Measurements from ENCODE around the gene ACTA2.
"Not testable (repeated sequence)": the region's sequence is repeated elsewhere in the genome, so short reads cannot be mapped to it uniquely, and the experiment has no call there.

Gene ACTA2

DNA sequence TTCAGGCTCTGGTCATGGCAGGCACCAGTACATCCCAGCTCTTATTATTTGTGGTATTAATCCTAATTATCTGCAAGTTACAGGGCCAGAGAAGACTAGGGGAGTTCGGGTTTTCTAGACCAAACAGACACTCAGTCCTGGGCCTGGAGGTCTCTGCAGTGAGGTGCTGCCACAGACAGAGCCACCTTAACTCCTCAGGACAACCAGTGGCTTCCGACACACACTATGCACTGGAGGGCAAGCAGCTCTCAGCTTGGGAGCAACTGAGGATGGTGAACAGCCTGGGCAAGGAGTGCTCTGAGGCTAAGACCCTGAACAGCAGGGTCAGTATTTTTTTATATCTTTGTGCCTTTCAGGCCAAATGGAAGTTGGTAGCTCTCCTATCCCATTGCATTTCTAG, 19.0 kb downstream of the ACTA2 start:
- TF ChIP-seq SP1 (IDR thresholded peaks at IDR 0.05) (no peak), L3MBTL2 (conservative IDR thresholded peaks at IDR 0.05) (no peak), HDGF (IDR thresholded peaks at IDR 0.05; ENCODE audit: borderline replicate concordance) (no peak), CTBP1 (IDR thresholded peaks at IDR 0.05; ENCODE audit: borderline replicate concordance) (no peak), BHLHE40 (IDR thresholded peaks at IDR 0.05; ENCODE audit: borderline replicate concordance) (no peak), ARNT (IDR thresholded peaks at IDR 0.05) (no peak), NFRKB (IDR thresholded peaks at IDR 0.05) (no peak), FOXA1 (IDR thresholded peaks at IDR 0.05) (no peak), FOXM1 (IDR thresholded peaks at IDR 0.05; ENCODE audit: borderline replicate concordance) (no peak)
- TF ChIP-seq, protein P1, sequence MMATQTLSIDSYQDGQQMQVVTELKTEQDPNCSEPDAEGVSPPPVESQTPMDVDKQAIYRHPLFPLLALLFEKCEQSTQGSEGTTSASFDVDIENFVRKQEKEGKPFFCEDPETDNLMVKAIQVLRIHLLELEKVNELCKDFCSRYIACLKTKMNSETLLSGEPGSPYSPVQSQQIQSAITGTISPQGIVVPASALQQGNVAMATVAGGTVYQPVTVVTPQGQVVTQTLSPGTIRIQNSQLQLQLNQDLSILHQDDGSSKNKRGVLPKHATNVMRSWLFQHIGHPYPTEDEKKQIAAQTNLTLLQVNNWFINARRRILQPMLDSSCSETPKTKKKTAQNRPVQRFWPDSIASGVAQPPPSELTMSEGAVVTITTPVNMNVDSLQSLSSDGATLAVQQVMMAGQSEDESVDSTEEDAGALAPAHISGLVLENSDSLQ (IDR thresholded peaks at IDR 0.05) = no peak
- no peak for DNase-seq (ENCODE audit: extremely low spot score)
- ChIA-PET CTCF (interaction anchor here (0.9 to 4.9 kb wide), 12 partner anchors 9 to 299 kb away, joined by 3 to 112 read pairs (median 6); partner anchors contain the start of gene FAS), POLR2A (interaction anchor here (1.2 to 1.7 kb wide), 2 partner anchors 97 to 98 kb away, joined by 4 to 9 read pairs; no protein-coding TSS in a partner anchor)

GRCh38 chr10:88932539-88933256, 19.9 kb downstream of the ACTA2 start:
- POLR2A ChIA-PET = interaction anchor here (1.2 to 1.7 kb wide), 2 partner anchors 88 to 97 kb away, joined by 4 to 9 read pairs; no protein-coding TSS in a partner anchor
- no peak for TF ChIP-seq SP1 (IDR thresholded peaks at IDR 0.05)
- TF ChIP-seq FOXA1 (IDR thresholded peaks at IDR 0.05) = no peak
- TF ChIP-seq ARNT (IDR thresholded peaks at IDR 0.05) = no peak
- no peak for TF ChIP-seq LEF1 (IDR thresholded peaks at IDR 0.05; ENCODE audit: borderline replicate concordance)
- TF ChIP-seq, protein P1 (IDR thresholded peaks at IDR 0.05) = no peak
- TF ChIP-seq HDGF (IDR thresholded peaks at IDR 0.05; ENCODE audit: borderline replicate concordance) = no peak
- TF ChIP-seq NFRKB (IDR thresholded peaks at IDR 0.05) = no peak
- no peak for TF ChIP-seq CTBP1 (IDR thresholded peaks at IDR 0.05; ENCODE audit: borderline replicate concordance)
- TF ChIP-seq FOXK2 (IDR thresholded peaks at IDR 0.05) = no peak
- no peak for TF ChIP-seq ELF4 (IDR thresholded peaks at IDR 0.05)
- TF ChIP-seq SUZ12 (IDR thresholded peaks at IDR 0.05) = no peak
- no peak for TF ChIP-seq ZNF384 (IDR thresholded peaks at IDR 0.05)
- no peak for TF ChIP-seq TARDBP (IDR thresholded peaks at IDR 0.05)
- TF ChIP-seq BHLHE40 (IDR thresholded peaks at IDR 0.05; ENCODE audit: borderline replicate concordance) = no peak
- TF ChIP-seq FOXM1 (IDR thresholded peaks at IDR 0.05; ENCODE audit: borderline replicate concordance) = no peak
- peak; percentile 71 for DNase-seq (ENCODE audit: extremely low spot score)
- CTCF ChIA-PET = interaction anchor here (0.6 to 4.9 kb wide), 19 partner anchors 9 to 368 kb away, joined by 3 to 112 read pairs (median 4); partner anchors contain the start of genes CH25H and FAS

GRCh38 chr10:88932029-88932428, 20.5 kb downstream of the ACTA2 start:
- ChIA-PET CTCF (interaction anchor here (0.6 to 4.9 kb wide), 14 partner anchors 8 to 367 kb away, joined by 3 to 112 read pairs (median 4); partner anchors contain the start of genes CH25H and FAS), POLR2A (interaction anchor here (1.2 to 1.7 kb wide), 2 partner anchors 87 to 96 kb away, joined by 4 to 9 read pairs; no protein-coding TSS in a partner anchor)
- DNase-seq (ENCODE audit: extremely low spot score) = not testable (repeated sequence)

DNA sequence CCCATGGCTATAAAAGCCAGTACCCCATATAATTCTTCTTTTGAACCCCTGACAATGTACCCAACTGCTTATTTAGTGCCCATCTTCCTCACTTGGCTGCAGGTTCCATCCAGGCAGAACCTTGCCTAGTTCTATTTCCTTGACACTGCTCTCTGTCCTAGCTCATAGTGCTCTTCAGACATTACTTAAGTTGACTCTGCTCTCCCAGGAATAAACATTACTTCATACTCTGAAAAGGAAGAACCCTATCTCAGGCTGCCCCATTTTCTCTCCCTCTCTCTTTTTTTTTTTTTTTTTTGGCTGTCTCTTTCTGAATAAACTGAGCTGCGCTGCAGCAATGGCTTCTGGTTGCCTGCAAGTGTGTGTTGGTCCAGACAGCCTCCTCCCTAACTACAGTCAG, 21.0 kb downstream of the ACTA2 start:
- no peak for TF ChIP-seq SUZ12 (IDR thresholded peaks at IDR 0.05)
- TF ChIP-seq FOXM1 (IDR thresholded peaks at IDR 0.05; ENCODE audit: borderline replicate concordance) = no peak
- ChIA-PET CTCF (interaction anchor here (0.7 to 4.9 kb wide), 5 partner anchors 96 to 367 kb away, joined by 3 to 112 read pairs (median 8); no protein-coding TSS in a partner anchor), POLR2A (interaction anchor here (0.8 to 1.2 kb wide), 2 partner anchors 52 to 87 kb away, joined by 3 to 4 read pairs; no protein-coding TSS in a partner anchor)
- DNase-seq (ENCODE audit: extremely low spot score) = no peak

DNA sequence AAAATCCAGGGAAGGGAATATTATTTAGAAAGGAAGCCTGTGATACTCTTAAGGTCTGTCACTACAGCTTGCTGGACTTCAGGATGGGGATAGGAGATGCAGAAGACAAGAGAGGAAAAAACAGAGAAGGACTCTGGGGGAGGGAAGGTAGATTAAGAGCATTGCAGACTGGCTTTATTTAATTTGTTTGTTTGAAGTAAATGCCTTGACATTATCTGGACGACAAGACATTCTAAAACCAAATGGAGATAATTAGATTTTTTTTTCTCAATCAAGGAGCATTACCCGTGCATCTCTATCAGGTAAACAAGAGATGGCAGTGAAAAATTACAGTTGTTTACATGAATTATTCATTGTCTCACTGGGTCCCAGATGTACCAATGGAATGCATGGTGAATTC, 24.3 kb downstream of the ACTA2 start:
- ChIA-PET POLR2A (no interaction called here), CTCF (interaction anchor here (0.6 to 0.7 kb wide), 3 partner anchors 21 to 68 kb away, joined by 3 read pairs; no protein-coding TSS in a partner anchor)
- no peak for TF ChIP-seq SUZ12 (IDR thresholded peaks at IDR 0.05)
- DNase-seq (ENCODE audit: extremely low spot score) = no peak

DNA sequence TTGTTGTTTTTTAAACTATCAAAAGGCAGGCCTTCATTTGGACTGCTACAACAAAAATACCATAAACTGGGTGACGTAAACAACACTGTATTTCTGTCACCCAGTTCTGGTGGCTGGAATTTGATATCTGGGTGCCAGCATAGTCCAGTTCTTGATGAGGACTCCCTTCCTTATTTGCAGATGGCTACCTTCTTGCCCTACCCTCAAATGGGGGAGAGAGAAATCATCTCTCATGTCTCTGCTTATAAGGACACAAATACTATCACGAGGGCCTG, 25.2 kb downstream of the ACTA2 start:
- POLR2A ChIA-PET = no interaction called here
- DNase-seq (ENCODE audit: extremely low spot score) = no peak
- CTCF ChIA-PET = no interaction called here
- TF ChIP-seq ZNF384 (IDR thresholded peaks at IDR 0.05) = no peak
- no peak for TF ChIP-seq BHLHE40 (IDR thresholded peaks at IDR 0.05; ENCODE audit: borderline replicate concordance)
- no peak for TF ChIP-seq ARNT (IDR thresholded peaks at IDR 0.05)
- TF ChIP-seq TARDBP (IDR thresholded peaks at IDR 0.05) = no peak
- no peak for TF ChIP-seq HDGF (IDR thresholded peaks at IDR 0.05; ENCODE audit: borderline replicate concordance)
- TF ChIP-seq FOXK2 (IDR thresholded peaks at IDR 0.05) = no peak
- TF ChIP-seq FOXM1 (IDR thresholded peaks at IDR 0.05; ENCODE audit: borderline replicate concordance) = no peak
- no peak for TF ChIP-seq ELF4 (IDR thresholded peaks at IDR 0.05)
- TF ChIP-seq SP1 (IDR thresholded peaks at IDR 0.05) = no peak
- TF ChIP-seq FOXA1 (IDR thresholded peaks at IDR 0.05) = no peak
- TF ChIP-seq LEF1 (IDR thresholded peaks at IDR 0.05; ENCODE audit: borderline replicate concordance) = no peak

- DNase-seq (ENCODE audit: extremely low spot score) = no peak
- ChIA-PET CTCF (no interaction called here), POLR2A (no interaction called here)
- TF ChIP-seq FOXA1 (IDR thresholded peaks at IDR 0.05) (no peak), TARDBP (IDR thresholded peaks at IDR 0.05) (no peak), ELF4 (IDR thresholded peaks at IDR 0.05) (no peak), L3MBTL2 (conservative IDR thresholded peaks at IDR 0.05) (no peak), FOXM1 (IDR thresholded peaks at IDR 0.05; ENCODE audit: borderline replicate concordance) (no peak), NFRKB (IDR thresholded peaks at IDR 0.05) (no peak), HDGF (IDR thresholded peaks at IDR 0.05; ENCODE audit: borderline replicate concordance) (no peak), FOXK2 (IDR thresholded peaks at IDR 0.05) (no peak), SUZ12 (IDR thresholded peaks at IDR 0.05) (no peak), SP1 (IDR thresholded peaks at IDR 0.05) (no peak), CTBP1 (IDR thresholded peaks at IDR 0.05; ENCODE audit: borderline replicate concordance) (no peak), BHLHE40 (IDR thresholded peaks at IDR 0.05; ENCODE audit: borderline replicate concordance) (no peak)
Observed at GRCh38 chr10:88926566-88927415, 25.8 kb downstream of the ACTA2 start.

Measured in HEK293T (cell line).